Parathyroid adenoma (tissue), 2 donors: Measurements from ENCODE around the gene XIST.

ENCODE experiments used
- H2AFZ ChIP-seq: fragments of 300-600 bp; sonication (generic); one replicate; pipeline ENCODE4 v1.7.0; 2017; ENCODE audit warnings: antibody characterized with exemption, mild to moderate bottlenecking
- H3K27ac ChIP-seq: fragments of 300-600 bp; sonication (generic); one replicate; pipeline ENCODE4 v1.7.0; 2017
- H3K27me3 ChIP-seq: fragments of 300-600 bp; sonication (generic); one replicate; pipeline ENCODE4 v1.7.0; 2017; ENCODE audit warnings: low read length; ENCODE audit not compliant: control insufficient read depth, insufficient read depth
- H3K36me3 ChIP-seq: fragments of 300-600 bp; sonication (generic); one replicate; pipeline ENCODE4 v1.7.0; 2017; ENCODE audit warnings: low read length; ENCODE audit not compliant: control insufficient read depth, insufficient read depth
- H3K4me1 ChIP-seq: fragments of 300-600 bp; sonication (generic); one replicate; pipeline ENCODE4 v1.7.0; 2017; ENCODE audit warnings: control low read depth
- H3K4me2 ChIP-seq: fragments of 300-600 bp; sonication (generic); one replicate; pipeline ENCODE4 v1.7.0; 2017; ENCODE audit warnings: low read length
- H3K4me3 ChIP-seq: fragments of 300-600 bp; sonication (generic); one replicate; pipeline ENCODE4 v1.7.0; 2017; ENCODE audit warnings: low read depth, low read length
- H3K79me2 ChIP-seq: fragments of 300-600 bp; sonication (generic); one replicate; pipeline ENCODE4 v1.7.0; 2017; ENCODE audit warnings: control low read depth
- H3K9ac ChIP-seq: fragments of 300-600 bp; sonication (generic); one replicate; pipeline ENCODE4 v1.7.0; 2017; ENCODE audit warnings: mild to moderate bottlenecking
- H3K9me3 ChIP-seq: fragments of 300-600 bp; sonication (generic); one replicate; pipeline ENCODE4 v1.7.0; 2017; ENCODE audit warnings: low read length; ENCODE audit not compliant: control insufficient read depth
- TF ChIP-seq, protein P1 (sequence below): fragments of 300-600 bp; sonication (generic); IDR thresholded peaks from one replicate; pipeline ENCODE4 v1.7.0; 2017; ENCODE audit warnings: antibody characterized with exemption, mild to moderate bottlenecking
- donor health status: primary hyperparathyroidism.

Gene XIST

DNA sequence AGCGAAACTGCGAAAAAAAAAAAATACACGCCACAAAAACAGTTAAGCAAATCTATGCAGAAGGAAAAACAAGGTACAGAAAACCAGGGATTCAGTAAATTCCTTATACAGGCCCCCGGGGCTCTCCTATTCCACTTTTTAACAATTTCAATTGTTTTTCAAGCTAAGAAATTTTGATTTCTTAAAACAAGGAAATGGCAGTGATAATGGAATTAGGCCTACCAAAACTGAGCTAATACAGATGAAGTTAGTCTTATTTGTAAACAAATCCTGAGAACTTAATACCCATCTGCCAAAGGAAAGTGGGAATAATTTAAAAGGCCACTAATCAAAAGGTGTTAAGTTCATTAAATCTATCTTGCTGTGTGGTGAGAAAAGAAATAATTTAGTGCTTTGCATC, 20.2 kb downstream of the XIST start:
- no peak overlapping the region for H3K27ac ChIP-seq
- H3K79me2 ChIP-seq, result no peaks in the 10 kb centered on the region
- no peak overlapping the region for H3K4me2 ChIP-seq
- H2AFZ ChIP-seq, result no peak overlapping the region
- H3K27me3 ChIP-seq, result no peaks in the 10 kb centered on the region
- H3K9me3 ChIP-seq, result no peaks in the 10 kb centered on the region
- H3K9ac ChIP-seq, result no peak overlapping the region
- no peaks in the 10 kb centered on the region for H3K4me1 ChIP-seq
- TF ChIP-seq, protein P1, sequence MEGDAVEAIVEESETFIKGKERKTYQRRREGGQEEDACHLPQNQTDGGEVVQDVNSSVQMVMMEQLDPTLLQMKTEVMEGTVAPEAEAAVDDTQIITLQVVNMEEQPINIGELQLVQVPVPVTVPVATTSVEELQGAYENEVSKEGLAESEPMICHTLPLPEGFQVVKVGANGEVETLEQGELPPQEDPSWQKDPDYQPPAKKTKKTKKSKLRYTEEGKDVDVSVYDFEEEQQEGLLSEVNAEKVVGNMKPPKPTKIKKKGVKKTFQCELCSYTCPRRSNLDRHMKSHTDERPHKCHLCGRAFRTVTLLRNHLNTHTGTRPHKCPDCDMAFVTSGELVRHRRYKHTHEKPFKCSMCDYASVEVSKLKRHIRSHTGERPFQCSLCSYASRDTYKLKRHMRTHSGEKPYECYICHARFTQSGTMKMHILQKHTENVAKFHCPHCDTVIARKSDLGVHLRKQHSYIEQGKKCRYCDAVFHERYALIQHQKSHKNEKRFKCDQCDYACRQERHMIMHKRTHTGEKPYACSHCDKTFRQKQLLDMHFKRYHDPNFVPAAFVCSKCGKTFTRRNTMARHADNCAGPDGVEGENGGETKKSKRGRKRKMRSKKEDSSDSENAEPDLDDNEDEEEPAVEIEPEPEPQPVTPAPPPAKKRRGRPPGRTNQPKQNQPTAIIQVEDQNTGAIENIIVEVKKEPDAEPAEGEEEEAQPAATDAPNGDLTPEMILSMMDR, result no peak
- H3K36me3 ChIP-seq, result no peaks in the 10 kb centered on the region
- no peak overlapping the region for H3K4me3 ChIP-seq

DNA sequence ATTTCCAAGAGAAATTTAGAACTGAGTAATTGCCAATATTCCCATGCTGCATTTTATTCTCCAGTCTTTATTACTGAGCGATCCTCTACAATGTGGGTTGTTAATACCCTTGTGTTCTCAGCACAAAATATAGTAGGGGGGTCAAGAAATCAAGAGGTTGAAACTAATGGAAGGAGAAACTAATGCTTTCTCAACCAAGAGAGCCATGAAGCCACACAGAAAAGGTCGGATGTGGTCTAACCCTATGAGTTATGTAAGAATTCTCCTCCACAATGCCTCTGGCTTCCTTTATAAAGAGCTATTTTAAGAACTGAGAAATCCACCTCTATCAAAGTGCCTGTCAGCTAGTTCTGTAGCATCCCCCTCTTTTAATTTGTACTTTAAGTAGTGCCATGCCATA, 21.0 kb downstream of the XIST start:
- no peak overlapping the region for H3K4me3 ChIP-seq
- no peak overlapping the region for H3K27ac ChIP-seq
- no peaks in the 10 kb centered on the region for H3K4me1 ChIP-seq
- no peaks in the 10 kb centered on the region for H3K79me2 ChIP-seq
- no peak overlapping the region for H3K4me2 ChIP-seq
- TF ChIP-seq, protein P1, result no peak
- H2AFZ ChIP-seq, result no peak overlapping the region
- no peaks in the 10 kb centered on the region for H3K27me3 ChIP-seq
- no peak overlapping the region for H3K9ac ChIP-seq
- H3K36me3 ChIP-seq, result no peaks in the 10 kb centered on the region
- no peaks in the 10 kb centered on the region for H3K9me3 ChIP-seq

DNA sequence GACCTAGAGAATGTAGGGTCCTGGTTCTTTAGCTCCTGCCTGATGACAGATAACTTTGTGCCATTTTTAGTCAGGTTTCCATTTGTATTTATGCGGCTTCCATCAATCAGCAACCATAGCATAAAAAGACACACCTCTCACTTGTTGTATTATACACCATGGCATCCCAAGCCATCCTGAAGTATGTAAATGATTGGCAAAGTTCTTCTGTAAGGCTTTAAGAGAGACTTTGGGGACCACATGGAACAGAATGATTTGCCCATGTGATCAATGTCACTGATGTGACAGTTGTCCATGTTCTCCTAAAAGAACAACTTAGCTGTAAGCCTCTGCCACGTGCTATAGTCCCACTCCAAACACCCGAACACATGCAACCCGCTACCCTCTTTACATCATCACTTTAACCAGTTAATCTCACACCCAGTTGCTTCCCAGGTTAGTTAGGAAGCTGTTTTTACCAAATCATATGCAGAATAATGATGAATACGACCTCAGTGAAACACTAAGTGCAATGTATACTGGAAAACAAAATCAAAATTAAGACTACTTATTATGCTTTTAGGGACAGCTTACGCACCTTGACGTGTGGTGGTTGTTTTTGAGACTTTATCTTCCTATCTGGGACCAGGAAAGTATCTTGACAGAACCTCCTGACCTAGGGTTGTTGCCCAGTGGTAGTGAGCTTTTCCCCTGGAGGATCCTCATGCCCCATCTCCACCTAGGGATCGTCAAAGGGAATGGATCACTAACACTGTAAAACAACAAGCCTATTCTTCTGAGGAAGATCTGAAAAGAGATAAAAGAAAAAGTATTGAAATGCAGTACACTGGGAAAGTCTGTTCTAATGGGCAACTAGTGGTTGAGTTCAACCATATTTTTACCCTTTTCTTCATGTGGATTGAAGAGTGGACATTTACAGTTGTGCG, 21.8 kb downstream of the XIST start:
- Histone ChIP-seq H3K4me3 (no peak overlapping the region), H2AFZ (no peak overlapping the region), H3K4me1 (no peaks in the 10 kb centered on the region), H3K36me3 (no peaks in the 10 kb centered on the region), H3K9ac (no peak overlapping the region), H3K27ac (no peak overlapping the region), H3K27me3 (no peaks in the 10 kb centered on the region), H3K79me2 (no peaks in the 10 kb centered on the region), H3K4me2 (no peak overlapping the region), H3K9me3 (no peaks in the 10 kb centered on the region)
- TF ChIP-seq, protein P1, result no peak

DNA sequence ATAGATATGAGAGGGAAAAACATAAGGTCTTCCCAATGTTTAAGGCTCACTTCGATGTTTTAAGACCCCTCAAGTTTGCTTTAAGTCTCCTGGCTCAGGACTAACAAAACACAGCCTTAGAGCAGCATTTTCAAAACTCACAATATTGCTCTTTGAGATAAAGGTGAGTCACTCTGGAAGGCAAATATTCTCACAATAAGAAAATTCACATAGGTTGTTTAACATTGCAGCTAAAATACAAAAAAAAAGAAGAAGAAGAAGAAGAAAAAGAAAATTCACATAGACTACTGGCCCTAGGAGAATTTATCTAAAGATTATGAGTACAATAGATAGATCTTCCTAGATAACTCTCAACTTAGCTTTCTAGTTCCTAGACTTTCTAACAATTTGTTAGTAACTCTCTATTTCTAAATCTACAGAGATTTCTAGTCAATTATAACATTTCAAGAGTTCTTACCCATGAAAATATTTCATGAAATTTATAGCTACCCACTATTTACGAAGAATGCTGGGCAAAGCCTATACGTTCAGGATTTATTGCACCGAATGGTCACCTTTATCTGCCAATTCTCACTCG, 22.5 kb downstream of the XIST start:
- Histone ChIP-seq H3K36me3 (no peaks in the 10 kb centered on the region), H3K4me2 (no peak overlapping the region), H3K27me3 (no peaks in the 10 kb centered on the region), H3K9ac (no peak overlapping the region), H3K4me1 (no peaks in the 10 kb centered on the region), H3K9me3 (no peaks in the 10 kb centered on the region), H3K4me3 (no peak overlapping the region), H3K79me2 (no peaks in the 10 kb centered on the region), H2AFZ (no peak overlapping the region), H3K27ac (no peak overlapping the region)
- TF ChIP-seq, protein P1, result no peak
